GM18519 (cell line): Measurements from ENCODE around the gene BLNK.
A peak's percentile ranks its signal among the peaks of the same experiment; 100 is the strongest.
"Not testable (repeated sequence)": the region's sequence is repeated elsewhere in the genome, so short reads cannot be mapped to it uniquely, and the experiment has no call there.

Experiments
- ATAC-seq: cut with Tn5 transposase; IDR thresholded peaks from one replicate; pipeline ENCODE4 v1.9.1; 2021; ENCODE audit warnings: mild to moderate bottlenecking, moderate library complexity; ENCODE audit not compliant: unreplicated experiment, low FRiP score

The BLNK gene

DNA sequence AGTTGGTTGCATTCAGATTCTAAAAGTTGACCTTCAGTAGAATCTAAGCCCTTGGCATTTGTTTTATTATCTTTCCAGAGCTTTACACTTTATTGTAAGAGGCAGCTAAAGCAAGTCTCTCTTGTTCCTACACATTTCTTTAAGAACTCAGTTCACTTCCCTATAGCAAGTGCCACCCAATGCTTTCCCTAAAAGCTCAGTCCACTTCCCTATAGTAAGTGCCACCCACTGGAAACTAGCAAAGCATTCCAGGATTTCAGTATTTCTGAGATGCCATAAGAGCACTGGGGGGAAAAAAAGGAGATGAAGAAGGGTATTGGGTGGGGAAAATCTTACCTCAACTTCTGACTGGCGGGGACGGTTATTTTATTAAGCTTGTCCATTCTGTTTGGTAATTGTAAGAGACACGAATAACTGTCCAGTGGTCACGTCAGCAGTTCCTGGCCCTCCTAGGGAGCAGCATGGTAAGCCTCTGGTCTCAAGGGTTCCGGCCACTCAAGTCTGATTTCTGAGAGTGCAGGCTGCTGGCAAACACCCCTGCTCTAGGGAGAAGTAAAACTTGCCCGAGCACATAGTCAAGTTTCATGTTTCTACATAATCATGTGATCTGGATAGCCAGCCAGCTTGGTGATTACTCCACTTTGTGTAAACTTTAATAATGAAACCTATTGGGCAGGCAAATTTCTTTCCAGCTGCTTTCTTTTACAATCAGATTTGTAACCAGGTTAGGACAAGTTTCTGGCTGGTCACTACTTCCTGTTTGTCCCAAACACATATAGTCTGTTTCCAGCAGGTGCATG, at the start of gene BLNK:
Gene BLNK, minus strand, starts transcription at position 554 of the 800 bp plus-strand sequence. Its CDS starts 171 bp downstream, at position 383.
- peak; percentile 56 for ATAC-seq

DNA sequence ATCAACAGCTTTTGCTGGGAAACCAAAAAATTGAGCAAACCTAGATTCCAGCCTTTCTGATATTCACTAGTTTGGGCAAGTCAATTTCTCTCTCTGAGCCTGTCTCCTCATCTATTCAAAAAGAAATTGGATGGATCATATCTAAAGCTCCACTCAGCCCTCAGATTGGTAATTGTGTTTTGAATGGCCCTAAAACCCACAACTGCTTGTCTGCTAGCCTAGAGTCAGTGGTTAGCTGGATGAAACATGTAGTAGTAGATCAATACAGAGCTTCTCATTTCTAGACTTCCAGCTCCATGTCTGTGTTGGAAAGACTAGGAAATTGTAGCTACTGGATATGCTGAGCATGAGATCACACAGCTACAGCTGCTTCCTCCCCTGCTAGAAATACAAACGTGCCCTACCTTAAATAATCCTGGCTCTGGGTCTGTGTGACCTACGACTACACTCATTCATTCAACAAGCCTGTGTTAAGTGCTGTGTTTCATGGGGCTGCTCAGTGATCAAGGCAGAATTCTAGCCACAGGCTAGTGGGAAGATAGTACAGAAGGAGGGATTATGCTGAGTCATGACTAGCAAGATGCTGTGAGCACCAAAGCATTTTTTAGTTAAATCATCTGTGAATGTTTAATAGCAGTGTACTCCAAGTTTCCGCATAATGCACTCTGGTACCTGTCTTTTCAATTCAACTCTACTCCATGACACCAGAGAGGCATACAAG, 48.5 kb upstream of the BLNK start:
- ATAC-seq, result no peak

DNA sequence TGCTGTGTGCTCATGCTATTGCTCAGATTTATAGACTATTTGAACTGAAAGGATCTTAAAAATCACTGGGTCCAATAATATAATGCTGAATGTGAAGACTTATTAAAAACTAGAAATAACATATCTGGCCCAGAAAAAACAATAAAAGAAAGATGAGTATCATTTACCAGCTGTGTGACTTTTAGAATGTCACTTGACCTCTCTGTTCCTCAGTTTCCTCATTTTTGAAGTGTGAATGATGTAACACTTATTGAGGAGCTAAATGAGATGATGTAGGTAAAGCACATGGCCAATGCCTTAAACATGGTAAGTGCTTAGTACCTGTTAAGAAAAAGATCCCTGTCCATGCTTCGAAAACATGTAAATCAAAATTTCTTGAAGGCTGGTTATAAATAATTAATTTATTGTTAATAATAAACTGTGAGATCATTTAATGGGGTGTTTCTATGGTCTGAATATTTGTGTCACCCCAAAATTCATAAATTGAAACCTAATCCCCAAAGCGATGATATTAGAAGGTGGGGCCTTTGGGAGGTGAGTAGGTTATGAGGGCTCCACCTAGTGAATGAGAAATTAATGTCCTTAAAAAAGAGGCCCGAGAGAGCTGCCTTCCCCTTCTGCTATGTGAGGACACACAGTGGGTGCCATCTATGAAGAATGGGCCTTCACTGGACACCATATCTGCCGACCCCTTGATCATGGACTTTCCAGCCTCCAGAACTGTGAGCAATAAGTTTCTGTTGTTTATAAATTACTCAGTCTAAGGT, 45.9 kb upstream of the BLNK start:
- ATAC-seq, result no peak

DNA sequence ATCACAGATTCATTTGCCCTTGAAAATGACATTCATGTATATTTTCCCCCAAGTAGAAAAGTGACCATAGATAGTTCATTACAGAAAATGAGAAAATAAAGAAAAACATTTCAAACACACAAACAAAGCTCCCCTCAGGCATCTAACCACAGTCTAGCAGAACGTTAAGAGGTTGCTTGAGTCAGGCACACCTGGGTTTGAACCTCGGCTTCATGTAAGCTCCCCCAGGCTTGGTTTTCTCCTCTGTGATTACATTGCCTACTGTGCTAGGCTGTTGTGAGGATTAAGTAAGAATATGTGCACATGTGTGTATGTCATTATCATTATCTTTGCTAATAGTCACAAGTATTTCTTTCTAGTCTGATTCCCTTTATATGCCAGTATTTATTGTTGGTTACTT, 42.0 kb upstream of the BLNK start:
- no peak for ATAC-seq

DNA sequence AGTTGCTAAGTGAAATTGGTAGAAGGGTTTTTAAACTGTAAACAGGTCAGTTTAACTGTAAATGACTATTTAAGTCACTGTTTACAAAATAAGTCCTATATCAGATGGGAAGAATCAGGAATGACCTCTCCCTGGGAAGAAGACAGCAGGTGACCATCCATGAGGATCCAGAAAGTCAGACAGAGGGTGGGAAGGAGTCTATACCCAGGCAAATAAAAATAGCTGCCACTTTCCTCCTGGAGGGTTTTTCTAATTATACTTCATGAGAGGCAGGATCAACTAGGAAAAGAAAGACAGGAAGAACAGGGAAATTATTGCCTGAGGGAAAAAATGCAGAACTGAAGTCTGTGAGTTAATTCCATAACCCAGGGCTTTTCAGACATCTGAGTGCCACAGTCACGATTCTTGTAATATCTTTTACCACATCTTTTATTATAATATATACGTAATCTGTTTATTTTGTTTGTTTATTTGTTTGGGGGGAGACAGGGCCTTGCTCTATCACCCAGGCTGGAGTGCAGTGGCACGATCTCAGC, 39.9 kb upstream of the BLNK start:
- ATAC-seq, result no peak

DNA sequence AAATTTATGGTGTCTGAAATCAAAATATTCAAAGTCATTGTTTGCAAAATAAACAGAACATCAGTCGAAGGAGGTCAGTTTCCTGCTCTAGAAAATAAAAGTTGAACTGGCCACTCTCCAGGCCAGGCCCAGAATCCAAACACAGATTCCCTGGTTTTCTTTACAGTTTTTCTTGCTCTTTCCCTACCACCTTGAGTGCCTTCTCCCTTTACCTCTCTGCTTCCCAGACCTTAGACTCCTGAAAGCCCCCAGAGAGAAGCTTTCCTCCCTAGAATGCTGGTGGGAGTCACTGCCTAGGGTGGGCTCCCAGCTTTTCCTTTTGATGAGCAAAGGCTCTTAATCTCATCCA, 38.9 kb upstream of the BLNK start:
- ATAC-seq, result no peak

DNA sequence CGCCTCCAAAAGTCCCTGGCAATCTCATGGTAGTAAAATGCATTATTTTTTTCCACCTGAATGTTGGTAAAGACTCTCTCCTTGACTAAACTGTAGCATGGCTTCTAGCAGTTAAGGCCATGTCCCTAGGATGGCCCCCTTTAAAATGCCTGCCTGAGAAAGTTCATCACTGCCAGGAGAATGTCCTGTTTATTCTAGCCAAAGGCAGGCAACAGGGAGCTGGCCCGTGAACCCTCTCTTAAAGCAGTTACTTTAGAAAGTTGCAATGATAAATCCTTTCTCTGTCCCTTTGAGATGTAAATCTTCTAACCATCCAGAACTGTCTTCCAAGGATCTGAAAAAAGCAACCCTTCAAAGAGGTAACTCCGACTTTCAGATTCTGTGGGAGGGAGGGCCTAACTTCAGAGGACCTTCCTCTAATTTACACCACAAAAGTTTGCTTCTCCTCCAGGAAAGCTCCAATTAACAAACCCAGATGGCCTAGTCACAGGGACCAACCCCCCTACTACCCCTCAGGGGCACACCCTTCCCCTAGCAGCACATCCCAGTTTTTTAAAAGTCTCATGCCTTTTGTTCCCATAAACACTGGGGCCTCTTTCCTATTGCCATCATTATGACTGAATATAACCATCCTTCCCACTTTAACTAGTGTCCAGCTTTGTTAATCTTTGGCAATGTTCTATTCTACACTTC, 38.4 kb upstream of the BLNK start:
- no peak for ATAC-seq

DNA sequence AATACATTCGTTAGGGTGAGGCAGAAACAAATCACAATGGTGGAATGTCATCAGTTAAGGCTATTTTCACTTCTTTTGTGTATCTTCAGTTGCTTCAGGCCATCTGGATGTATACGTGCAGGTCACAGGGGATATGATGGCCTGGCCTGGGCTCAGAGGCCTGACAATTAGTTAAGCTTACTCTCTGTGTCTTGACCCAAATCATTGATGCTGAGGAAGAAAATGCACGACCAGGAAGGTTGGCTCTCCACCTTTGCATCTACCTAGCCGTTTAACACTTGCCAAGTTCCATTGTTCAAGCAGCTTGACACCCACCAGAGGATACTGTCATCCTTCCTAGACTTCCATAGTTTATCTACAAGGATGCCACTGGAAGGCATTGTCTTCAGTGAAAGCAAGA, 37.5 kb upstream of the BLNK start:
- ATAC-seq, result not testable (repeated sequence)

DNA sequence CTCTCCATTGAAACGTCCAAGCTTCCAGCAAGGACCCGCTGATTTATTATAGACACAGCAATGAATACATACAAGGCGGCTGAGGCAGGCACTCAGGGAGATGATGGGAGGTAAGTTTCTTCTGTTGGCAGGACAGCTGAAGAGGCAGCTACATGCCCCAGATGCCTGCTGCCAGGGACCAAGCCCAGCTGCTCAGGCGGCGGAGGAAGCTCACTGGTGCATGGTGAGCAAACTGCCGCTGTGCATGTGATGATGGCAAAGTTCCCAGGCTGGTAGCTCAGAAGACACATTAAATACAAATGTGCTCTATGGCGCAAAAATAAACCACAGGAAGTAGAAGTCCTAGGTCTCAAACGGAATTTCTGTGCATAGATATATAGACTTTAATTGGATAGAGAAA, 35.1 kb upstream of the BLNK start:
- ATAC-seq, result no peak

DNA sequence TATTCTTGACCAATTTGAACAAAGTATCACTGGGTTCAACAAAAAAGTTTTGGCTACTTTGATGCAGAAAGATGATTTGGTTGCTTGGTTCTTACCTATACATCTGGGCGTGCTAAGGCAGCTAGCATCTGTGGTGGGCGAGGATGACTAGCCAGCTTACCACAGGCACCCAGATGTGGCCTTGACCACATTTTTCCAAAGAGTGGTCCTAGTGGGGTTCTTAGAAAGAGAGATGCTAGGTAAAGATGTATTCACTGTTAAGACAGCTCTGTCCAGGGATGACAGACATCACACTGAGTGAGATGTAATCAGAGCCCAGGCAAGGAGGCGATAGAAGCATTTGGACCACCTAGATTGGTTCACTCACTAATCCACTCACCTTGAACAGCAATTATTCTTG, 33.6 kb upstream of the BLNK start:
- no peak for ATAC-seq

DNA sequence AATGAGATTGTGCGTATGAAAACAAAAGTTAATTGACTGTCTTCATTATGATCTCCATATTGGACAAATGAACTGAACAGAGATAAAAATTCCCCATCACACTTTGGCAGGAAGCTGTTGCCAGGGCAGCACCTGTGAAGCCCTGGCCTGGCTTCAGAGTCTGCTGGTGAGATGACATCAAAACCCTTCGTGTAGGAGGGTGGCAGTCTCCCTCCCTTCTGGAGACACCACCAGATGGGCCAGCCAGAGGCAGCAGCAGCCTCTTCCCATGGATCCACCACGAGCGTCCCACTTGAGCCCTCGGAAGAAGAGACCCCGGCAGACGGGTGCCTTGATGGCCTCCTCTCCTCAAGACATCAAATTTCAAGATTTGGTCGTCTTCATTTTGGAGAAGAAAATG, 32.9 kb upstream of the BLNK start, which contains the start of gene DNTT:
Gene DNTT, plus strand, starts transcription at position 205 of the 400 bp plus-strand sequence. Its CDS starts 64 bp downstream, at position 269.
- ATAC-seq, result no peak

DNA sequence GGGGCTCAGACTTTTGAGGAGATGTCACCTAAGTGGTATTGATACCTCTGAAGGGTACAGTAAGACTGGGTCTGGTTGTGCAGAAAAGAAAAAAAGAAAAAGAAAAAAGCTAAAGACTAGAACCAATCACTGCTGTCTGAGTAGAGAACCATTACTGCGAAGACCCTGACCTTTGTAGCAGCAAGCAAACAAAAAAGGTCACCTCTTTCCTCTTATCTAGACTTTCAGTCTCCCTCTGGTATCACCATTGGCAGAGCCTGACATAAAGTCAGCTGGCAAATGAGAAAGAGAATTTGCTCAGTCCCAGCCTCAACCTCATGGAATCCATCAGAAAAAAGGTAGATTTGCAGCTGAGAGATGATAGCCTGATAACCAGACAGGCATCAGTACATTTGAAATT, 30.2 kb upstream of the BLNK start:
- no peak for ATAC-seq

DNA sequence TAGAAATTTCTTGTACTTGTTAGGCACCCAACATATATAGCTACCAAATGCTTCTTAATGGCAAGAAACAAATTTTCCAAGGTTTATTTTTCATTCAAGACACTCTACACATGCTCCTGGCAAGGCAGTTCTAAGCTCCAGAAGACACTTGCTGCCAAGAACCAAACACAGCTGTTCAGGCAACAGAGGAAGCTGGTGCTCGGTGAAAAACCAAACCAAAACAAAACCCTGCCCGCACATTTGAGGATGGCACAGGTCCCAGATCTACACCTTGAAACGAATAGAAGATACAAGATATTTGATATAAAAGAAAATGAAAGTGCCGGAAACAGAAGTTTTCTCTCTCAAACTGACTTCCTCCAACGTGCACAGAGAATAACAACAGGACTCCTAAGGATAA, 28.0 kb upstream of the BLNK start:
- no peak for ATAC-seq

DNA sequence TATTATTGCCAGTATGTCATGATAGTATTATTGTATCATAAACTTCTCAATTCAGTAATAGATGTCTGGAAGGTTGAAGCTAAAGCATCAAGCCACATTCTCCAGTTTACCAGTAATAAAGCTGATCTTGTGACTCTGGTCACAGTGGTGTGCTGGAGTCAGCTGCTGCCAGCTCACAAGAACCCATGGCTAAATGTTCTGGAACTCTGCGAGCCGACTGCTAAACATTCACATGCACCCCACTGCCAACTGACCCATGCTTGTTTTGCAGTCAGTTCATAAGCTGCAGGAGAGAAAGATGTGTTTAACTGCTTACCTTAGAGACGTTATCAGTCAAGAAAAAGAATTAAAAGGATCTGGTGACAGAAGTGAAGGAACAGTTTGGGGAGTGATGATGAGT, 27.0 kb upstream of the BLNK start:
- ATAC-seq, result no peak

DNA sequence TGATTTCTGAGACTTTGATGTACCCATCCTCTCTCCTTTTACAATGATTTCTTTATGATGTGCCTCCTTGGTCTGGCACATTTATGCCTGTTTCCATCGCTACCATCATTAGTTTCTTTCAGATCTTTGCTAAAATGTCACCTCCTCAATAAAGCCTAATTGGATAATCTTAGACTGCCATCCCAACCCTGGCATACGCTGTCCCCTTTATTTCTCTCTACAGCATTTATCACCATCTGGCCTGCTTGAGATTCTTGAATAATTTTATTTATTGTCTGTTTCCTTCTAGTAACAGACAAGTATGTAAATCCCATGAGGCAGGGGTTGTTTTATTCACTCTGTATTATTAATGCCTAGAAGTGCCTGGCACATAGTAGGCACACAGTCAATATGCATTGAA, 26.1 kb upstream of the BLNK start:
- no peak for ATAC-seq

DNA sequence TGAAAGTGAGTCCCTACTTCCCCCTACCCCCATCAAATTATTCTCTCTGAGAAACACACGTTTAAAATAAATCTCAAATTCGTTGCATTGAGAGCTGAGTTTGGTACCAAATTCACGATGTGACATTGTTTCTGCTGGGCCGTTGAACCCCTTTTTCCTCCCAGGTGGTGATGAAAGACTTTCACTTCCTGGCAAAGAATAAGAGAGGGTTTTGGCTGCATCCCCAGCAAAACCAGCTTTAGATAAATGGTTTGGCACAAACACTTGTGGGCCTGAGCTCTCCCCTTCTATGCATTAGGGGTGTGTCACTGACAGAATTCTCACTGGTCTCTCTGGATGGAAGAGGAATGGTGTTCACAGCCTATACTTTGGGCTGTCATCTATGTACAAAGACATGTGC, 24.1 kb upstream of the BLNK start:
- no peak for ATAC-seq

DNA sequence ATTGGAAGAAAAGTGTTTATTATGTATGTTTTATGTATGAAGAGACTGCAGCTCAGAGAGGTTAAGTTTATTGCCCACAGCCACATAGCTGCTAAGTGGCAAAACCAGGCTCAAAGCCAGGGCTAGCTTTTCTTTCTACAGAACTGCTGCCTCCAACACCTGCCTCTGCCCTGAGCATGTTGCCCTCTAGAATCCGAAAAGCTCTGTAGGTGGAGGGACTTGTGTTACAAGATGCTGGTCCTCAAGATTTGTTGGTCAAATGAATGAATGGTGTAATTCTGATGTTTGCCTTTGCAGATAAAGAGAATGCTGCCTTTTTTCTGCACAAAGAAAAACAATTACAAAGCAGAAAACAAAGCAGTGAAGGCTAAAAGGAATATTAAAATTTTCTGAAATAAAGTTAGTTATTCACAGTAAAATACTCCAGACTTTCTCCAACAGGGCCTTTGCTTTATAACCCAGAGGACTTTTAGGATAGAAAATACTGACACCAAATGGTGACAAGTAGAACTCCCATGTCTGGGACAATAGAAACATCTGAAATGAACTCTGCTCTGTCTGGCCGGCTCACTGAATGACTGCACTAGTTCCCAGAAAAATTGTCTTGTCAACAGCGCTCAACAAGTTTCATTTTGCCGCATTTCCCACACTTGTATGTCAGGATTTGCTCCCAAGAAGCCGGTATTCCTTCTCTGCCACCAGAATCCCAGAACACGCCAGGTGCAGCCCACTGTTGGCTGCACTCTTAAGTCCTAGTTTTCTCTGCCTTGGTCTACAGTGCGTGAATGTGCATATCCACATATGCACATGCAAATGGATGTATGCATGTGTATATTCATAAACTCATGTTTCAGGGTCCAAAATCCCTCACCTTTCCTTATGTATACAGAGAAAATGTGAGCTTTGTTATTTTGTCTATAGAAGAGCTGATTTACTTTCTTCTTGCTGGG, 21.9 kb upstream of the BLNK start:
- ATAC-seq, result no peak

DNA sequence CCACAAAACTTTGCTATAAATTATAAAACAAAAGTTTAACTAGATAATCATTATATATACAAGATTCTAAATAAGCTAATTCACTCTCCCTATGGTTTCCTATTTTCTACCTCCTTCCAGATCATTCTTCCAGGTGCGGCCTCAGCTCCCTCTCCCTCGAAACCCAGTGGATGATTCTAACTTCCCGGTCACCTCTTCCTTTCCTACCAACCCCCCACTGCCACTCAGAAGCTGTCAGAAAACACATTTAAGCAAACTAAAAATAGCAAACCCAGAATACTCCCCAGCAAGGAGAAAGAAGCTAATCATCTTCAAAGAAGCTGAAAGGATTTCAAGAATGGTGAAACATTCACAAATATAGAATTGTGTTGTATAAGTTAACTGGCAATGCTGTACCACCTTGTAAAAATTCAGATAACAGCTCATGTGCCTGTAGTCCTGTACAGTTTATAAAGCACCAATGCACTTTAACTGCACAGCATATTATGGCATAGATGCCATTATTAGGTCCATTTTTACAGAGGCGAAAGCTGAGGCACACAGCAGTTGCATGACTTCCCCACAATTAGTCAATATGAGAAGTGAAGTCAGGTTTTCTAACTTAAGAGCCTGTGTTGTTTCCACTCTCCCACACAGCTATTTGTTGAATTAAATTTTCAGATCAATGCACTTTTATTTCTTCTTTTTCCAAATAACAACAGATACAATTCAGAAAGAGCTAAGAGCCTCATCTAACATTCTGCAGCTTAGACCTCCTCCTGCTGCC, 19.2 kb upstream of the BLNK start:
- ATAC-seq, result no peak
